NCI-H82 treated with DMSO at 0.1 percent for 48 hours (cell line): ENCODE data around the gene FSTL1.
"Not testable (repeated sequence)": the region's sequence is repeated elsewhere in the genome, so short reads cannot be mapped to it uniquely, and the experiment has no call there.

Experiments
- DNase-seq: peaks from one replicate; lab custom pipeline; 2025; ENCODE audit not compliant: unreplicated experiment; lab: John Stamatoyannopoulos, UW

FSTL1 gene

DNA sequence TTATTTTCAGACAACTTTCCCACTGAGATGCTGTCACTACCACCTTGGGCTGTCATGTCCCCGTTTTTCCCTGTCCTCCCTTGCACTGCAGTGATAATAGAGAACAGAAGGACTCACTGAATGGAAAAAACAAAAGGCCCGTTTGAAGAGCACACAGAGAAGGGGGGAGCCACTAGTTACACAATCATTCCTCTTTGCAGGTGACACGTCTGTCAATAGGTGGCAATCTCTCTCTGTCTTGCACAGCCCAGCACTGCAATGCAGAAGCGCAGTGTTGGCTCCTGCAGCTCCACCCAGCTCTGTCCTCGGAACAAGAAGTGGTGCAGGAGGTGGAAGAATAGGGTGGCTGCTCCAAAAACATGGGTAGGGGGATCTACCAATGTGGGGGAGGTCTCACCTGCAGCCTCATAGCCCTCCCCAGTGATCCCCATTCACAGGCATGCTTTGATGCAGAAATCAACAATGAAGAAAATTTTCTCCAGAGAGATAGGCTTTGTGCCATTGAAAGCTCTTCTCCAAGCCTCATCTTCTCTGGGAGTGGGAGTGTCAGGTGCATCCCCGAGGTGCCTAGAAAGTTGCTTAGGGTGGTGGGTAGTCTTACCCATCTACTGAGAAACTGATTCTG, 31.8 kb downstream of the FSTL1 start:
- peak; percentile 79 for DNase-seq

DNA sequence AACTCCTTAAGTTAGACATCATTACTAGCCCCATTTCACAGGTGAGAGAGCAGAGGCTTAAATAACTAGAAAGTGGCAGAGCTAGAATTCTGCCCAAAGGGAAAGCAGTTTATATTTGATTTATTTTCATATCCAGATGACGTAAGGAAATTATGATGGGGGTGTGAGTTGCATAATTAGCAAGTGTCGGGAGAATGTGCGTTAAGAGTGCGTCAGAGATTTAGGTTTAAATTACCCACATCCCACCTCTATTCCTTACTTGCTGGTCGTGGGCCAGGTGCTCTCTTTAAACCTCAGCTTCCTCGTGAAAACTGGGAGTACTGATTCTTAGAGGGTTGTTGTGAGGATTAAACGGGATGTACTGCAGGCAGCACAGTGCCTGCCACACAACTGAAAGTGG, 32.3 kb downstream of the FSTL1 start:
- DNase-seq = no peak

GRCh38 chr3:120417272-120417911, 33.4 kb downstream of the FSTL1 start:
- peak; percentile 98 for DNase-seq

DNA sequence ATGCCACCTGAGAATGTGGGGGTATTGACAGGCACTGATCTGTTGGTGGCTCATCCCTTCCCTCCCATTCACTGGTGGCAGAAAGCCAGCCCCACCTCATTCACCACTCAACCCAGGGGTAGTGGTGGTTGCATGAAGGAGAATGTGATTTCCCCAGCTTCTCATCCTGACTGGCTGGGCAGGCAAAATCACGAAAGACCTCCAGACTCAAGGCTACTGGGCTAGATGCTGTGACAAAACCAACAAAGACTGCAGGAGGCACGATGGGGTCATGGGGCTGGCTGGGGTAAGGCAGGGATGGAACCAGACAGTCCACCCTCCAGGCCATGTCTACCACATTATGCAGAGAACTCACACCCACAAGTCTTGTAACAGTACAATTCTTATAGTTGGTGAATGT, 33.9 kb downstream of the FSTL1 start:
- no peak for DNase-seq

GRCh38 chr3:120415756-120416155, 35.0 kb downstream of the FSTL1 start:
- peak; percentile 91 for DNase-seq

- DNase-seq = no peak
These were observed 40.3 kb downstream of the FSTL1 start for GRCh38 chr3:120410541-120410940.

DNA sequence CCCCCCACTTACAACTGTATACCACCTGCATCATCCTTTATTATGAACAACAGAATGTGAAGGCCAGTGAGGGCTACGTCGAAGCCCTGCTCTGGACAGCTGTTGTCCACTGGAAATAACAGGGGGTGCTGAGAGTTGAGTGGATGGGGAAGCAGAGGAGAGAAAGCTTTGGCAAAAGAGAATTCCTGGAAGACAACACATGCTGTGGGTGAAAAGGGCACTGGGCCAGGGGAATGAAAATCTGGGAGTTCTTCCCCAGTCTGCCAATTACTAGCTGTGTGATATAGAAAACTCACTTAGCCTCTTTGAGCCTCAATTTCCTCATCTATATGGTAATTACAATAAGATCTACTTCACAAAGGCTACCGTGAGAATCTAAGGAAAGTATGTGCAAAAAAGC, 40.7 kb downstream of the FSTL1 start:
- no peak for DNase-seq

- no peak for DNase-seq
These were observed 43.1 kb downstream of the FSTL1 start for GRCh38 chr3:120407508-120408287.

GRCh38 chr3:120404876-120405275, 45.9 kb downstream of the FSTL1 start:
- DNase-seq = no peak

DNA sequence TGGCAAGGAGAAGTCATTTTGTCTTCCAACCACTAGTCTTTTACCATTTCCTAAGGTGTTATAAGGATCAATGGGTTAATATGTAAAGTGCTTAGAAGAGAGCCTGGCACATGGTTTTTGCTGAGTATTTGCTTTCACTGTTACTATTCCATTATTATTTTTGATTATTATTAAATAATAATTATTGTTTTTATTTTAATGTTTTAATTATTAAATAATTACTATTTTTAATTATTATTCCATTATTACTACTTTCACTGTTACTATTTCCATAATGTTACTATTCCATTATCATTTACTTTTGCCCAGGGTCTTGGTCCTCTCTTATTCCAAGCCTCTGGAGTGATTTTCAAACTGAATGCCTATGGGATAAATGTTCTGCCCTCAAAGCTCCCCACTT, 48.5 kb downstream of the FSTL1 start:
- DNase-seq = no peak

DNA sequence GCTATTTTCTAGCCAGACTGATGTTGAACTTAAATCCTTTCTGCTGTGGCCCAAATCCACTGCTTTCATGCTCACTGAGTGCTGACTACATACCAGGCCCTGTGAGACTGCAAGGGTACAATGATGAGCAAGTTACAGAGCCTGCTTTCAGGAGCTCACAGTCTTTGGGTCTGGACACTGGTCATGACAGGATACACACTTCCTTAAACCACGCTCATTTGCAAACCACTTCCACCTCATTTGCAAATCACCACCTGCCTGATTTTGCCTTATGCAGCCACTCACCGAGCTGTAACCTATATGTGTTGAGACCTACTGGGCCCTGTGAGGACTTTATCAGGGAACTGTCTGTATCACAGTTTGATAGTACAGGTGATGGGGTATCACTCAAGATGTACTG, 51.4 kb downstream of the FSTL1 start:
- no peak for DNase-seq

DNA sequence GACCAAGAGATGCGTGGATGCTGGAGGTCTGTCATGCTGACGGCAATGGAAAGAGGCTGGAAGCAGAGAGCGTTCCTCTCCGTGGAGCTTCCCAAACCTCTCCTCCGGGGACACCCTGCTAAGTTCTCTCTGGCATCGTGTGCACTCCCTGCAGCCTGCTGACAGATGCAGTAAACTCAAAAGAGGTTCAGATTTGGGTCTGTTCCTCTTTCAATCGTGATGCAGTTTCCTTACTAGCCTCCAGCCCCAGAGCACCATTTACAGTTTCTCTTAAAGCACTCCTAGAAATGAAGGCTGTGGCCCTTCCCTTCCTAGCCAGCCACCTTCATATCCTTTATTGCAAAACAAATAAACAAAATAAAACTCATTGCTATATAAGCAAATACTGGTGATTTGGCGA, 54.3 kb downstream of the FSTL1 start:
- DNase-seq = no peak

GRCh38 chr3:120394347-120394746, 56.4 kb downstream of the FSTL1 start:
- no peak for DNase-seq

GRCh38 chr3:120393761-120394160, 57.0 kb downstream of the FSTL1 start:
- DNase-seq = no peak

GRCh38 chr3:120393243-120393642, 57.5 kb downstream of the FSTL1 start:
- DNase-seq = no peak

DNA sequence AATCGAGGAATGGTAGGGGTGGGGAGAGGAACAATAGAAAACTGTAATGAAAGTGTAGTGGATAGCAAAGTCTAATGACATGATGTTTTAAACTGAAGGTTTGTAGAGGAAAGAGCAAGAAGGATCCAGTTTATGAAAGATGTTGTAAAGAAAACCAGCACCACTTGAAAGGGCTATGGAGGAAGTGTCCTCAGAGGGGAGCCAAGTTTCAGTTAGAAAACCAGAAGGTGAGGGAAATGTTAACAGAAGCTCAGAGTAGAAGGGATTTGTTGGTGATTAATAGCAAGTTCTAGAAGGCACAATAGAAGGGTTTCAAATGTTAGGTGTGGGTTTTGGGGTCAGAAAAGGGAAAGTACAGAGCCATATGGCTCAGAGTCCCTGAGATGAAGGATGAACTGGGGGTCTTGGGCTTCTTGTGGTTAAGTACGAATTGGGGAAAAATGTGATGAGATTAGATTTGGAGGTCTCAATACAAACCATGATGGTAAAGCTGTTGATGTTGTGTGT, 67.8 kb downstream of the FSTL1 start:
- no peak for DNase-seq

GRCh38 chr3:120381503-120381902, 69.3 kb downstream of the FSTL1 start:
- DNase-seq = no peak

GRCh38 chr3:120377948-120378347, 72.8 kb downstream of the FSTL1 start:
- DNase-seq = not testable (repeated sequence)

DNA sequence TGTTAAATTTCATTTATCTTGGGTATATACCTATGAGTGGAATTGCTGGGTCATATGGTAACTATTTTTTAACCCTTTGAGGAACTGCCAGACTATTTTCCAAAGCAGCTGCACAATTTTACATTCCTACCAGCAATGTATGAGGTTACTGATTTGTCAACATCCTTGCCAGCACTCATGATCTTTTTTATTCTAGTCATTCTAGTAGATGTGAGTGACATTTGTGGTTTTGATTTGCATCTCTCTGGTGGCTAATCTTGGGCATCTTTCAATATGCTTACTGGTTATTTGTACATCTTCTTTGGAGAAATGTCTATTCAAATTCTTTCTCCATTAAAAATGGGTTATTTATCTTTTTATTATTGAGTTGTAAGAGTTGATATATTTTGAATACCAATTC, 80.3 kb downstream of the FSTL1 start:
- no peak for DNase-seq

- DNase-seq = no peak
These were observed 81.7 kb downstream of the FSTL1 start for GRCh38 chr3:120369037-120369467.

DNA sequence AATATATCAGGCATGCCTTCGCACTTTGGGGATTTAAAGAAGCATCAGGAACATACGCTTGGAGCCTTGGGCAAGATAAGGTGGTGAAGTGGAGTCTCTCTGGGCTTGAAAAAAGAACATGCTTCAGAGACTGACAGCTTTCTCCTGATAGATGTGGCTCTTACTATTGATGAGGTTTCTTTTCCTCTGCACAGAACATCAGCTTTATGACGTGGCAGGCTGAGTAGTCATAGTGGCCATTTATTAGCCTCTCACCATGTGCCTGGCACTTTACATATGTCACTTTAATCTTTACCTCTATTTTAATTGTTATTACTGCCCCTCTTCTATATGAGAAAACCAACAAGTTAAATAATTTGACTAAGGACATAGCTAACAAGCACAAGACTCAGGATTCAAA, 82.6 kb downstream of the FSTL1 start:
- no peak for DNase-seq

DNA sequence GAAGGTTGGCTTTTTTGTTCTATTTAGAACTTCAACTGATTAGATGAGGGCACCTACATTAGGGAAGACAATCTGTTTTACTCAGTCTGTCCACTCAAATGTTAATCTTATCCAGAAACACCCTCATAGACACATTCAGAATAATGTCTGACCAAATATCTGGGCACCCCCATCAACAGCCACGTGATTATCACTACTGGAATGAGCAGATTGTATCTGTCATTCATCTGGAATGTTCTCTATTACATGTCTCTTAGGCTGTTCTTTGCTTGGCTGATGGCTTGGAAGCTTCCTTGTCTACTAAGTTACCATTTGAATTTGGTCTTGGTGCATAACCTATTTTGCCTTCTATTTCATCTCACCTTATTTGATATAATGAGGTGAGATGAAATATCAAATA, 86.0 kb downstream of the FSTL1 start:
- no peak for DNase-seq
